H9 (cell line): ENCODE results near the gene RBMS3. TPM values are rescaled to one million over a fixed set of nuclear protein-coding genes. Genes with fewer than 3 reads are reported as not detected.

Source experiments
- DNase-seq: peaks from one replicate; pipeline ENCODE4 v3.0.0-alpha.2; 2017
- H2AFZ ChIP-seq: one replicate; pipeline ENCODE4 v1.6.1; 2013; ENCODE audit warnings: mild to moderate bottlenecking, low read length, control low read depth, moderate library complexity
- H2AK5ac ChIP-seq: 2 replicates; pipeline ENCODE4 v1.6.1; 2013; ENCODE audit warnings: low read length, control low read depth, mixed read lengths; ENCODE audit not compliant: insufficient read length
- H2BK120ac ChIP-seq: one replicate; pipeline ENCODE4 v1.6.1; 2013; ENCODE audit warnings: low read depth, mild to moderate bottlenecking, low read length, control low read depth, inconsistent platforms; ENCODE audit not compliant: poor library complexity, severe bottlenecking
- H2BK12ac ChIP-seq: 2 replicates; pipeline ENCODE4 v1.6.1; 2013; ENCODE audit warnings: low read length, control low read depth, mixed read lengths, low read depth; ENCODE audit not compliant: insufficient read length
- H2BK15ac ChIP-seq: 2 replicates; pipeline ENCODE4 v1.6.1; 2013; ENCODE audit warnings: low read depth, low read length, control low read depth
- H2BK20ac ChIP-seq: one replicate; pipeline ENCODE4 v1.6.1; 2013; ENCODE audit warnings: low read depth, mild to moderate bottlenecking, low read length, control low read depth, inconsistent platforms; ENCODE audit not compliant: poor library complexity, severe bottlenecking
- H2BK5ac ChIP-seq: 2 replicates; pipeline ENCODE4 v1.6.1; 2013; ENCODE audit warnings: low read length, control low read depth, mixed read lengths; ENCODE audit not compliant: insufficient read length
- H3K14ac ChIP-seq: 2 replicates; pipeline ENCODE4 v1.6.1; 2013; ENCODE audit warnings: low read length, control low read depth; ENCODE audit not compliant: insufficient read depth
- H3K18ac ChIP-seq: 2 replicates; pipeline ENCODE4 v1.6.1; 2013; ENCODE audit warnings: low read depth, mild to moderate bottlenecking, mixed read lengths, low read length, control low read depth; ENCODE audit not compliant: insufficient read length
- H3K23ac ChIP-seq: 2 replicates; pipeline ENCODE4 v1.6.1; 2013; ENCODE audit warnings: low read length, control low read depth, mixed read lengths, low read depth; ENCODE audit not compliant: insufficient read length
- H3K23me2 ChIP-seq: 2 replicates; pipeline ENCODE4 v1.6.1; 2013; ENCODE audit warnings: low read depth, mild to moderate bottlenecking, mixed read lengths, low read length, control low read depth; ENCODE audit not compliant: insufficient read length, poor library complexity, severe bottlenecking
- H3K27ac ChIP-seq: 2 replicates; pipeline ENCODE4 v1.5.1; 2013; ENCODE audit warnings: low read length, control low read depth, mixed read lengths, low read depth; ENCODE audit not compliant: insufficient read length
- H3K27me3 ChIP-seq: 2 replicates; pipeline ENCODE4 v1.6.1; 2013; ENCODE audit warnings: low read length, control low read depth, inconsistent platforms; ENCODE audit not compliant: insufficient read depth
- H3K4ac ChIP-seq: 2 replicates; pipeline ENCODE4 v1.6.1; 2013; ENCODE audit warnings: low read depth, mild to moderate bottlenecking, control low read depth, inconsistent platforms, low read length, moderate library complexity
- H3K4me1 ChIP-seq: 2 replicates; pipeline ENCODE4 v1.6.1; 2013; ENCODE audit warnings: low read length, control low read depth, inconsistent platforms; ENCODE audit not compliant: insufficient read depth
- H3K4me2 ChIP-seq: 2 replicates; pipeline ENCODE4 v1.6.1; 2013; ENCODE audit warnings: low read length, control low read depth, mixed read lengths; ENCODE audit not compliant: insufficient read length, insufficient read depth
- H3K56ac ChIP-seq: 2 replicates; pipeline ENCODE4 v1.6.1; 2013; ENCODE audit warnings: low read depth, mild to moderate bottlenecking, mixed read lengths, low read length, control low read depth; ENCODE audit not compliant: insufficient read length
- H3K79me1 ChIP-seq: 2 replicates; pipeline ENCODE4 v1.6.1; 2013; ENCODE audit warnings: low read depth, mild to moderate bottlenecking, moderate library complexity, low read length, control low read depth, inconsistent platforms; ENCODE audit not compliant: insufficient read depth, poor library complexity, severe bottlenecking
- H3K79me2 ChIP-seq: 2 replicates; pipeline ENCODE4 v1.6.1; 2013; ENCODE audit warnings: low read length, control low read depth, inconsistent platforms; ENCODE audit not compliant: insufficient read depth
- H3K9ac ChIP-seq: 2 replicates; pipeline ENCODE4 v1.6.1; 2013; ENCODE audit warnings: low read length, control low read depth, mixed read lengths; ENCODE audit not compliant: insufficient read length; ENCODE audit errors: extremely low read depth
- H3K9me3 ChIP-seq: one replicate; pipeline ENCODE4 v1.6.1; 2013; ENCODE audit warnings: low read depth, low read length, inconsistent platforms; ENCODE audit not compliant: control insufficient read depth
- H3T11ph ChIP-seq: one replicate; pipeline ENCODE4 v1.6.1; 2013; ENCODE audit warnings: mild to moderate bottlenecking, low read length, control low read depth, inconsistent platforms
- H4K20me1 ChIP-seq: one replicate; pipeline ENCODE4 v1.6.1; 2013; ENCODE audit not compliant: control insufficient read depth, insufficient read length, insufficient read depth
- H4K5ac ChIP-seq: 2 replicates; pipeline ENCODE4 v1.6.1; 2013; ENCODE audit warnings: low read depth, mild to moderate bottlenecking, mixed read lengths, low read length, control low read depth; ENCODE audit not compliant: insufficient read length
- H4K8ac ChIP-seq: replicated peaks from 2 replicates; pipeline ENCODE4 v1.6.1; 2013; ENCODE audit warnings: low read length, control low read depth, mixed read lengths, low read depth; ENCODE audit not compliant: insufficient read length
- H4K91ac ChIP-seq: 2 replicates; pipeline ENCODE4 v1.6.1; 2013; ENCODE audit warnings: low read depth, mild to moderate bottlenecking, moderate library complexity, mixed read lengths, low read length, control low read depth; ENCODE audit not compliant: insufficient read length
- H3K27ac Mint-ChIP-seq, 3 experiments: 2 replicates in 2 of 3; 3 replicates in 1 of 3; pipeline ENCODE4 v1.8.0; 2020 to 2021; ENCODE audit warnings: mixed read lengths in 3 of 3, mild to moderate bottlenecking in 1 of 3, moderate library complexity in 1 of 3
- H3K27me3 Mint-ChIP-seq: 2 replicates; pipeline ENCODE4 v1.8.0; 2021; ENCODE audit warnings: low read depth, mild to moderate bottlenecking, moderate library complexity, mixed read lengths
- H3K36me3 Mint-ChIP-seq, 3 experiments: 2 replicates in 2 of 3; 3 replicates in 1 of 3; pipeline ENCODE4 v1.8.0; 2020 to 2021; ENCODE audit warnings: low read depth in 3 of 3, mixed read lengths in 3 of 3; ENCODE audit not compliant: insufficient read depth in 1 of 3
- H3K4me1 Mint-ChIP-seq, 2 experiments: 2 replicates each; pipeline ENCODE4 v1.8.0; 2020; ENCODE audit warnings: mixed read lengths in 2 of 2
- H3K4me3 Mint-ChIP-seq, 2 experiments: 2 replicates in 1 of 2; 3 replicates in 1 of 2; pipeline ENCODE4 v1.8.0; 2020 to 2021; ENCODE audit warnings: mild to moderate bottlenecking in 2 of 2, mixed read lengths in 2 of 2, moderate library complexity in 1 of 2
- H3K9me3 Mint-ChIP-seq, 2 experiments: 2 replicates in 1 of 2; 3 replicates in 1 of 2; pipeline ENCODE4 v1.8.0; 2020; ENCODE audit warnings: mild to moderate bottlenecking in 2 of 2, mixed read lengths in 2 of 2, moderate library complexity in 1 of 2
- WGBS: extraction: QIAGEN DNeasy Blood & Tissue Kit; methylation state at CpG from one replicate; pipeline ENCODE4 v1.1.7; 2013; ENCODE audit warnings: missing lambda C conversion rate, low lambda C conversion rate, mixed read lengths; ENCODE audit not compliant: insufficient read length; ENCODE audit errors: extremely low coverage; 5-methylcytosine and 5-hydroxymethylcytosine counted together
- total RNA-seq: library from RNA; stranded (reverse); gene quantifications from 2 replicates; pipeline ENCODE4 v1.2.1, GENCODE V29; 2021
- TF ChIP-seq, protein P1 (sequence below): fragments of 200-600 bp; sonication (generic); conservative IDR thresholded peaks from 3 replicates; pipeline ENCODE4 v1.8.0; 2021; ENCODE audit warnings: antibody characterized with exemption, mild to moderate bottlenecking

Gene RBMS3
- total RNA-seq, 1 experiment from 2014 or later: 8.1 TPM

DNA sequence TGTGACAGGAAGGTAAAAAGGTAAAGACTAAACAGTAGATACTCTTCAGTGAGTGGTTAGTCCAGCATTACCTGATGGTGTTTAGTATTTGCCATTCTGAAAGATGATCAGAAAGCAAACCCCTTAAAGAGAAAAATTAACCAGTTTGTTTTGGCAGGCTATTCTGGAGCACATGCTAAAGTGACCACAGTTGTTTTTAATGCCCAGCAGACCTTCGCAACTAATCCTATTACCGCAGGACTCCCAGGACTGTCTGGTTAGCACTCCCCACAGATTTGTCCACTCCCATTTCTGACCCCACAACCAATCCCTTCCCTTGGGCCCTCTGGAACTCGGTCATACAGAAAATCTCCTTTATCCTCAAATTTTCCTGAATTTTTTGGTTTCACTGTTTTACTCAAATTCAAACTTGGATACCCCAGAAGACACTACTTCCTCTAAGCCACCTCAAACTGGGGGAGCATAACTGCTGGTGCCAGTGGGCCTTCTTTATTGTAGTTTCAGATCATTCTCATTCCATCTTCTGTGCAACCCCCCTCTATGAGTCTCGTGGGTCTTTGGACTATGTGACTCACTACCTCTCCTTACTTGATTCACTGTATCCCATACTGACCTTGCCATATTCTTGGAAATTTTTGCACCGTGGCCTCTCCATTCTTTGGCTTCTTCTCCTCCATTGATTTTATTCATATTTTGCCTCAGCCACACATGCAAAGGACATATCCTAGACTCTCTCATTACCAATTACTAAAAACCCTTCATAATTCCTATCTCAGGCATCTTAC lies 104.4 kb downstream of the RBMS3 start:
- no peak overlapping the region for H3K4me3 Mint-ChIP-seq

More for the DNA sequence above, 104.4 kb downstream of the RBMS3 start:
- peaks cover 0 to 4% of the 10 kb centered on the region in 2 experiments; a peak in 1 of 5 replicates for H3K9me3 Mint-ChIP-seq
- no peak overlapping the region for H2AK5ac ChIP-seq
- no peak overlapping the region for H3K23ac ChIP-seq
- H3K27me3 Mint-ChIP-seq: no peaks in the 10 kb centered on the region
- H3K4me2 ChIP-seq: no peak overlapping the region
- no peak overlapping the region for H2BK15ac ChIP-seq
- no peaks in the 10 kb centered on the region for H3K9me3 ChIP-seq
- H3K36me3 Mint-ChIP-seq: peaks cover 0 to 7% (median 0%) of the 10 kb centered on the region in 3 experiments; a peak in 2 of 7 replicates
- no peak overlapping the region for H3T11ph ChIP-seq
- H3K79me2 ChIP-seq: no peaks in the 10 kb centered on the region
- no peak overlapping the region for H4K8ac ChIP-seq
- no CpG with 5 or more reads among the region's 5 CpGs for WGBS
- no peak overlapping the region for H2AFZ ChIP-seq
- H3K27ac Mint-ChIP-seq: no peak overlapping the region; a peak in 1 of 7 replicates
- H3K23me2 ChIP-seq: no peaks in the 10 kb centered on the region
- H4K91ac ChIP-seq: no peak overlapping the region
- no peak overlapping the region for H2BK12ac ChIP-seq
- H3K9ac ChIP-seq: no peak overlapping the region
- H3K27me3 ChIP-seq: no peaks in the 10 kb centered on the region
- H3K79me1 ChIP-seq: no peaks in the 10 kb centered on the region
- no peak overlapping the region for H4K5ac ChIP-seq
- H3K18ac ChIP-seq: no peak overlapping the region
- H4K20me1 ChIP-seq: no peaks in the 10 kb centered on the region
- H3K4ac ChIP-seq: no peak overlapping the region
- H3K4me1 Mint-ChIP-seq: peaks cover 2 to 17% of the 10 kb centered on the region in 2 experiments; a peak in 3 of 4 replicates
- no peak overlapping the region for H3K14ac ChIP-seq
- DNase-seq: no peak
- no peaks in the 10 kb centered on the region; the same call in 1 of the 2 replicates for H3K4me1 ChIP-seq
- H3K56ac ChIP-seq: no peak overlapping the region
- H3K27ac ChIP-seq: no peak overlapping the region
- H2BK20ac ChIP-seq: no peak overlapping the region
- TF ChIP-seq, protein P1, sequence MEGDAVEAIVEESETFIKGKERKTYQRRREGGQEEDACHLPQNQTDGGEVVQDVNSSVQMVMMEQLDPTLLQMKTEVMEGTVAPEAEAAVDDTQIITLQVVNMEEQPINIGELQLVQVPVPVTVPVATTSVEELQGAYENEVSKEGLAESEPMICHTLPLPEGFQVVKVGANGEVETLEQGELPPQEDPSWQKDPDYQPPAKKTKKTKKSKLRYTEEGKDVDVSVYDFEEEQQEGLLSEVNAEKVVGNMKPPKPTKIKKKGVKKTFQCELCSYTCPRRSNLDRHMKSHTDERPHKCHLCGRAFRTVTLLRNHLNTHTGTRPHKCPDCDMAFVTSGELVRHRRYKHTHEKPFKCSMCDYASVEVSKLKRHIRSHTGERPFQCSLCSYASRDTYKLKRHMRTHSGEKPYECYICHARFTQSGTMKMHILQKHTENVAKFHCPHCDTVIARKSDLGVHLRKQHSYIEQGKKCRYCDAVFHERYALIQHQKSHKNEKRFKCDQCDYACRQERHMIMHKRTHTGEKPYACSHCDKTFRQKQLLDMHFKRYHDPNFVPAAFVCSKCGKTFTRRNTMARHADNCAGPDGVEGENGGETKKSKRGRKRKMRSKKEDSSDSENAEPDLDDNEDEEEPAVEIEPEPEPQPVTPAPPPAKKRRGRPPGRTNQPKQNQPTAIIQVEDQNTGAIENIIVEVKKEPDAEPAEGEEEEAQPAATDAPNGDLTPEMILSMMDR: no peak
- no peak overlapping the region for H2BK5ac ChIP-seq
- H2BK120ac ChIP-seq: no peak overlapping the region
